Suppressor macrophage treated with lipopolysaccharide for 4 hours (primary cell): ENCODE measurements around the gene RNU6-9.

ENCODE experiments used
- DNase-seq: peaks from one replicate; pipeline ENCODE4 v3.0.0-alpha.2; 2020

Gene RNU6-9

DNA sequence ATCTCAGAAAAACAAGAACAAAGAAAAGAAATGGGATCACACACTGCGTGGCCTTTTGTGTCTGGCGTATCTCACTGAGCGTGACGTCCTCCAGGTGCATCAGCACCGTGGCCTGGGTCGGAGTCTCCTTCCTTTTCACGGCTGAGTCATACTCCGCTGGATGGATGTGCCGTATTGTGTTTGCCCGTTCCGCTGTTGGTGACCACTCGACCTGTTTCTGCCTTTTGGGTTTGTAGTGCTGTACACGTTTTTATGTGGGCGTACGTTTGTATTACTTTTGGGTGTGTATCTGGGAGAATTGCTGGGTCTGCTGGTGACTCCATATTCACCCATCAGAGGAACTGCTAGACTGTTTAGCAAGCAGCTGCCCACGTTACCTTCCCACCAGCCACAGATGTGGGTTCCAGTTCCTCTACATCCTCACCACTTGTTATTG lies 44.0 kb downstream of the RNU6-9 start:
- peak; percentile 85 for DNase-seq

DNA sequence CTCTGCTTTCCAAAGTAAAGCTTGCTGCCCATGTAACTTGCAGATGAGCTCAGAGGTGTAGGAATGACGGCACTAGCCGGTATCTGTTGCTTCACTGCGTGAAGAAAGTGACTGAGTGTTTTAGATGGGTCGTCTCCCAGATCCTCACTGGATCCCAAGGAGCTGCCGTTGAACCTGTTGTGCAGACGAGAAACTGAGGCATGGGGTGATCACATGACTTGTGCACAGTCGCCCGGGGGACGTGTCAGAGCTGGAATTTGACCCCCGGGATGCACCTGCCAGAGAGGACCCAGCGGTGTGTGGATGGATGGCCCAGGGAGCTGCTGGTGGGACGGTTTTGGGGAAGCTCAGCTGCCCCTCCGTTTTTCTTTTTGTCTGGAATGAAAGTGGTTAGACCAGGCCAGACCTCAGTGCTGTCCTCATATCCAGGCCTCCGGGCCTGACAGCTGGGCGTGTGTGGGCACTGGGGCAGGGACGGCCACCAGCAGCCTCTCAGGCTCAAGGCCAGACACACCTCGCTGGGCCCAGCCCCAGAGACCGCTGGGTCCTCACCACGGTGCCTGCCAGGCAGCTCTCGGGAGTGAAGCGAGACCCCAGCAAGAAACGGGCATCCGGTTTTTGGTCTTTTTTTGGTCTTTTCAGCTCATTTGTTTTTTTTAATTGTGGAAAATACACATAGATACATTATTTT lies 45.1 kb downstream of the RNU6-9 start:
- DNase-seq = no peak

DNA sequence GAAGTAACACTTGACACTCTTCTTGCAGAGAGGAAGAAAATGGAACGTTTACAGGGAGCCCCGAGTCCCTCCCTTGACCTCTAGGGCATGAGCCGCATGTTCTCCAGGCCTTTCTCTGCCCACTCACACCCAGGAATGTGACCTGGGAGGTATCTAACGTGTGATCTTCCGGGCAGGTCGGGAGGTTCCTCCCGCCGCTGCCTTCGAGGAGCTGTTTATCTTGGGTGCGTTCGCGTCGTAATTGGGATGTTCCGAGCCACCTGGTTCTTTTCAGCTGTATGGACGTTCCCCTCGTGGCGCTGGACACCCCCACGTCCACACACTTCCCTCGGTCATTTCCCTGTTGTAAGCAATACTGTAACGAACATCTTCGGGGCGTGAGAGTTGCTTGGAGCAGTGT lies 46.2 kb downstream of the RNU6-9 start:
- DNase-seq = no peak

DNA sequence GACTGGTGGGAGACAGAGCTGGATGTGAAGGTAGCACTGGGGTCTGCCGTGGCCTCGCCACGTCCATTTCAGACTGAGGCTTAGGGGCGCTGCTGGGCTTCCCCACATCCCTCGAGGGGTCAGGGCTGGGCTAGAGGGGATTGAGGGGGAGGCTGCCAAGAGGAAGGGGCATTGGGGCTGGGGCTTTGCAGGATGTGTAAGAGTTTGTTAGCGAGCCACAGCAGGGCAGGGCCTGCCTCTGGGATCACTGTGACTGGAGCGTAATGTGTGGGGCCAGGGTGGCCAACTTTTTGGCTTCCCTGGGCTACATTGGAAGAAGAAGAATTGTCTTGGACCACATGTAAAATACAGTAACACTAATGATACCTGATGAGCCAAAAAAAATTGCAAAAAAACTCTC lies 46.6 kb downstream of the RNU6-9 start:
- no peak for DNase-seq

DNA sequence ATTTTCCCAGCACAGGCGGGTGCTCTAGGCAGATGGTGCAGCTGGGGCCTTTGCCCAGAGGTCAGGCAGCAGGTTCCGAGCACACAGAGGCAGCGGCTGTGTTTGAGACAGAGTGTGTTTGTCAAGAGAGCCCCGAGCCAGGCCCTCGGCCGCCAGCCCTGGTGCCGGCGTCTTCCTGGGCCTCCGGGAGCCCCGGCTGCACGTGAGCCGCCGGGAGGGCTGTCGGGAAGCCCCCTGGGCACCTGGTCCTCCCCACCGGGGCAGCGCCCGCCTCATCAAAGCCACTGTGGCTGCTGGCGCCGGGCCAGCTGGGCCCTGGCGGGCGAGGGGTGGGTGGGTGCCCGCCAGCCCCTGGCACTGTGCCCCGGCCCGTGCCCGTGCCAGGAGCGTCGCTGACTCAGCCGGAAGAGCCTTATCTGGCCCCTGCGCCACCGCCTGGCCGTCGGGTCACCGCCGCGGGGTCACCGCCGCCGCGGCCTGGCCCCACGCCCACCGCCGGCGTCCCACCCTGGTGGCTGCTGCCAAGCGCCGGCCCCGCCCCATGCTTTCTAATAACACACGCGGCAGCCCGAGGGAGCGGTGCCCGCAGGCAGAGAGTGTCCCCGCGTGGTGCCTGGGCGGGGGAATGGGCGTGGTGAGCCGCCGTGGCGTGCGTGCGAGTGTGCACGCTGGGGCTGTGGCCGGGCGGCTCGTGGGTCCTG lies 47.5 kb downstream of the RNU6-9 start:
- peak; percentile 88 for DNase-seq

DNA sequence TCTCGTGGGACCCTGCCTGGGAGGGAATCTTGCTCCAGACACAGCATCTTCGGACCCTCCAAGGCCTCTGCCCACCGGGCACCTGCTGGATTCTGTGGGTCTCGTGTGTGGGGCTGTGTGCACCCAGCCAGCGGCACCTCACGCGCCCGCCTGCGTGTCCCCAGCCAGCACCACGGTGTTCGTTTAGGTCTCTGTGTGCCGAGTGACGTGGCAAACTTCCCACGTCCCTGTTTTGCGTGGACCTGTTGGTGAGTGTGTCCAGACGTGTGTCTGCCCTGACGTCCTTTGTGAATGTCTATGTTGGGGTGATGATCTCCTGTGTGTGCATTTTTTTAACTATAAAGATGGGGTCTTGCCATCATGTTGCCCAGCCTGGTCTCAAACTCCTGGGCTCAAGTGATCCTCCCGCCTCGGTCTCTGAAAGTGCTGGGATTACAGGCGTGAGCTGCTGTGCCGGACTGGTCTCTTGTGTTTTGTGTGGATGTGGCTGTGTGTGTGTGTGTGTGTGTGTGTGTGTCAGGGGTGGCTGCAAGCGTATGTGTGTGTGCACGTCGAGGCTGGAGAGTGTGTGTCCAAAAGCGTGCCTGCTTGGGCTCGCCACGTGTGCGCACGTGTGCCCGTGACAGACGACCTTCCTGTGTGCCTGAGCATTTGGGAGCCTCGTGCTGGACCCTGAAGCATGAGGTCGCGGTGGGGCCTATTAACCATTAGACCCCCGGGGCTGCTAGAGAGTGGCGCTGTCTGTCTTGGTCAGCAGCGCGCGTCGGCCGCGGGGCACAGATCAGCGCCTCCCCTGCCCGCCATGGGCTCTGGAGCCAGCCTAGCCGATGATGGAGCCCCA lies 48.2 kb downstream of the RNU6-9 start:
- DNase-seq = no peak

DNA sequence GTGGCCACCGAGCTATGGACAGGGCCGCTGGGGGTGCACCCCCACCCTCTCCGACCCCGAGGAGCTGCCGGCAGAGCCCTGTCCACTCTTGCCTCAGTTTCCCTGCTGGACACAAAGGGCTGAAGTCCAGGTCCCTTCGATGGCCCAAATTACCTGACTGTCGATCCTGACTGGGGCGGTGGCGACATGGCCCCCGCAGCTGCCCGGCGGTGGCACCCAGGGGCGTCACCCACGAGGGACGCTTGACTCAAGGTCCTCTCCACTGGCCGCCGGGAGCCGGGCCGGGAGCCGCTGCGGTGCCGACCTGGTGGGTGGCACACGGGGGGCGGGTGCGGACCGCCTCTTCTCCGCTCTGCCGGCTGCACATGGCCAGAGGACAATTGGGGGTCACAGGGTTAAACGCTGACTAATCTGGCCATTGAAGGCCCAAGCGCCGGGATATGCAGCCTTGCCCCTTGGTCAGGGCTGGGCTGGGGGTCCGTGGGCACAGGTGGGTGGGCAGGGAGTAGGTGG lies 48.9 kb downstream of the RNU6-9 start:
- DNase-seq = no peak
